HAP-1 (cell line): ENCODE results near the gene C15orf62.

ENCODE experiments used
- DNase-seq, 2 experiments: peaks; one replicate each; pipeline ENCODE4 v3.0.0-alpha.2; 2016 to 2020; ENCODE audit warnings: low spot score in 2 of 2
- H3K27me3 ChIP-seq: fragments of 250-450 bp; sonication (Bioruptor Pico); 2 replicates; pipeline ENCODE4 v1.5.1; 2020; ENCODE audit warnings: low read depth, mild to moderate bottlenecking, moderate library complexity
- H3K36me3 ChIP-seq: fragments of 250-450 bp; sonication (Bioruptor Pico); replicated peaks from 2 replicates; pipeline ENCODE4 v1.5.1; 2020; ENCODE audit warnings: mild to moderate bottlenecking
- H3K4me1 ChIP-seq: fragments of 250-450 bp; sonication (Bioruptor Pico); 2 replicates; pipeline ENCODE4 v1.5.1; 2020; ENCODE audit warnings: mild to moderate bottlenecking
- H3K4me3 ChIP-seq: fragments of 250-450 bp; sonication (Bioruptor Pico); 2 replicates; pipeline ENCODE4 v1.5.1; 2020; ENCODE audit warnings: mild to moderate bottlenecking, moderate library complexity
- H3K9me3 ChIP-seq: fragments of 250-450 bp; sonication (Bioruptor Pico); 2 replicates; pipeline ENCODE4 v1.5.1; 2020; ENCODE audit warnings: mild to moderate bottlenecking, moderate library complexity
- in situ Hi-C: fragments of 300-500 bp; cut with MboI; formaldehyde crosslinking; loops from 3 replicates; pipeline ENCODE4 v1.14.3; 2020; ENCODE audit warnings: low sequenced_read_pairs, inconsistent platforms, mixed read lengths

C15orf62 gene

DNA sequence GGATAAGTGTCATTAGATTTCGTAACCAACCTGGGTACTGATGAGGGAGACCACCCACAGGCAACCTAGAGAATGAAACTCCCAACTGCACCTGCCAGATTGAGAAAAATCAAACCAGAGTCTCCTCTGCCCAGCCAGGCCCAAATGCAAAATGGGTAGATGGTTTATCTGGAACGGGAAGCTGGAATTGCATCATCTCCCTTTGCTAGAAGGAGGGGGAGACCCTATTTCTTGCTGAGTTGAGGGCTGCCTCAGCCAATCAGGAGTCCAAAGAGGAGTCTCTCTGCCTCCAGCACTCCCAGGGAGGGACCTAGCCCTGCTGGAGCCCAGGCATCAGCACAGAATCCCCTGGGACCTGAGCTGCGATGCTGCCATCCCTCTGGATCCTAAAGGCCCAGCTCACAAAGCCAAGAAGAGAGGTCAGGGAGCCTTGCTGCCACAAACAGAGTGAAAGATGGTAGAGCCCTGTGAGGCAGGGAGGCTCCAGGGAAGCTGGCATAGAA lies 22.8 kb upstream of the C15orf62 start:
- Histone ChIP-seq H3K4me3 (no peak overlapping the region), H3K27me3 (no peaks in the 10 kb centered on the region), H3K4me1 (no peaks in the 10 kb centered on the region), H3K36me3 (peaks cover 75% of the 10 kb centered on the region), H3K9me3 (no peaks in the 10 kb centered on the region)
- in situ Hi-C loops: no loop called here
- no peak for DNase-seq

DNA sequence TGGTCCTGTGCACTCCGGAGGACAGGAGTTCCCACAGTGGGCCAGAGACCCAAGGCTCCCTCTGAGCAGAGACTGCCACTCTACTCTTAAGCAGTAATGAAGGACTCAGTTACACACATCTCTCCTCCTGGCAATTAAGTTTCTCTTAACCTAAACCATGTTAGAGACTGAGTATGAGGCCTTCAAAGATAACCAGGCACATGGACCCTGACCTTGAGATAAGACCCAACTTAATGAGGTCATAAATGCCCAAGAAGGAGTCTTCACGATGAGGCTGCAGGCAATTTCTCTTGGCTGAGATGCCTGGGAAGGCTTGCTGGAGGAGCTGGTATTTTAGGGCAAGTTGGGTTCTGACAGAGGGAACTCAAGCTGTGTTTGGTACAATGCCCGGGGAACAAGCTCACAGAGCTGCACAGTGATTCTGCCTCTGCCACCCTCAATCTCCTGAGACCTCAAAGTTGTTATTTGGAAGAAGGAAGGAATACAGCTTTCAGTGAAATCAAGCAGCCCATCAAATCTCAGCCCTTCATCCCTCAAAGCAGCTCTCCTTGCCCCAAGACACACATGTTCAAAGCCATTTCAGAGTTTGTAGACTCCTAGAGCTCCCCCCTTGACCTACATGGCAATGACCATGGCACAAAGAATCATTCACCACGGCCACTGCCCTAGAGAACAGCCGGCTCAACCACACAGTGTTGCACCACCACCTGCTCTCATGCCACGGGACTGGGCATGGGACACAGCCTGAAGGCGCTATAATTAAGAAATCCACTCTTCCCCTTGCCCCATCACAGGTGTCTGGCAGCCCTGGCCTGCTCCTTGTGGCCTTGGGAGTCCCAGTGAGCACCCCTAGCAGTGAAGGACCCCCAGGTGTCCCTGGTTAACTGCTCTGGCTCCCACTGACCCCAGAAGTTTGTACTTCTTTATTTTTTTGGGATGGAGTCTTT lies 21.8 kb upstream of the C15orf62 start:
- Histone ChIP-seq H3K4me3 (no peak overlapping the region), H3K9me3 (no peaks in the 10 kb centered on the region), H3K4me1 (no peaks in the 10 kb centered on the region; the same call in 1 of the 2 replicates), H3K36me3 (peaks cover 75% of the 10 kb centered on the region), H3K27me3 (no peaks in the 10 kb centered on the region)
- DNase-seq: no peak
- in situ Hi-C loops: no loop called here

DNA sequence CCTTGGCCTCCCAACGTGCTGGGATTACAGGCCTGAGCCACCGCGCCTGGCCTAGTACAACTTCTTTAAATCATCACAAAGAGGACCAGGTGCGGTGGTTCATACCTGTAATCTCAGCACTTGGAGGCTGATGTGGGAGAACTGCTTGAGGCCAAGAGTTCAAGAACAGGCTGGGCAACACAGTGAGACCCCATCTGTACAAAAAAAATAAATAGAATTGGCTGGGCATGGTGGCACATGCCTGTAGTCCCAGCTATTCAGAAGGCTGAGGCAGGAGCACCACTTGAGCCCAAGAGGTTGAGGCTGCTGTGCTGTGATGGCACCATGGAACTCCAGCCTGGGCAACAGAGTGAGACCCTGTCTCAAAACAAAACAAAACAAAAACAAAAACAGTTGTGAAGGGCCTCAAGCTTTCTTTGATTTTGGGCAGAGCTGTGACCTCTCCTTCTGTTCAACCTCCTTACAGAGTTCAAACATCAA lies 20.6 kb upstream of the C15orf62 start:
- Histone ChIP-seq H3K9me3 (no peaks in the 10 kb centered on the region), H3K4me3 (no peak overlapping the region), H3K27me3 (no peaks in the 10 kb centered on the region), H3K36me3 (peaks cover 65% of the 10 kb centered on the region), H3K4me1 (peaks cover 3% of the 10 kb centered on the region)
- in situ Hi-C loops: no loop called here
- DNase-seq: no peak

DNA sequence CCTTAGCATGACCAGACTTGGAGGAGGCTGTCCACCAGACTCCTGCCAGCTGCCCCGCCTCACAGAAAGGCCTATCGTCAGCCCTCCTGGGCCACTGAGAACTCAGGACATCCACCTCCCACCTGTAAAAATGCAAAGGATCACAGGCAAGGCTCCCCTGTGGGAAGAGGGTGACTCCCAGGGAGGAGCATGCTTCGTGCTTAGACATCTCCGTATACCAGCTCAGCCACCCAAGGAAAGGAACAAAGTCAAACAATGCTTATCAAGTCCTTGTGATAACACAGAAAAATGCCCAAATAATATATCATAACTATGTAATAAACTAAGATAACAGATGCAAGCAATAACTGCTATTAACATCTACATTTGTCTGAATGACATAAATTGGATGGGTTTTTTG lies 18.9 kb upstream of the C15orf62 start:
- H3K4me1 ChIP-seq: peaks cover 10% of the 10 kb centered on the region
- H3K27me3 ChIP-seq: no peaks in the 10 kb centered on the region
- no peaks in the 10 kb centered on the region for H3K9me3 ChIP-seq
- no peak overlapping the region for H3K4me3 ChIP-seq
- in situ Hi-C loops: no loop called here
- DNase-seq: no peak
- H3K36me3 ChIP-seq: peaks cover 51% of the 10 kb centered on the region

DNA sequence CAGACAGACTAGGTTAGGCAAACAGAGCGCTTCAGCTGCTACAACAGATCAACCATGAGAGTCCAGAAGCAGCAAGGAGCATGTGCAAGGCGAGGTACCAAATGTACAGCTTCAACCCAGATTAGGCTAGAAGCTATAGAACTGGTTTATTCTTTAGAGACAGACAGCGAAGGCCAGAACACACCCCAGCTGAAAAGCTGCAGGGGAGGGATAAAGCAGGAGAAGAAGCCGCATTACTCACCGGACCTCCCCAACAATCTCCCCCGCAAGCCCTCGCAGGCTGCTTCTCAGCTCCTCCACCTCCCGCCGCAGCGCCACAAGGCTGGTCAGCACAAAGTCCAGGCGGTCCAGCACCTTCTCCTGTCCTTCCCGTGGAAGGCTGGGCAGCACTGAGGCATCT lies 18.0 kb upstream of the C15orf62 start:
- Histone ChIP-seq H3K9me3 (no peaks in the 10 kb centered on the region), H3K27me3 (no peaks in the 10 kb centered on the region), H3K36me3 (peaks cover 49% of the 10 kb centered on the region), H3K4me3 (no peak overlapping the region), H3K4me1 (peaks cover 13% of the 10 kb centered on the region)
- no peak for DNase-seq
- in situ Hi-C loops: no loop called here

DNA sequence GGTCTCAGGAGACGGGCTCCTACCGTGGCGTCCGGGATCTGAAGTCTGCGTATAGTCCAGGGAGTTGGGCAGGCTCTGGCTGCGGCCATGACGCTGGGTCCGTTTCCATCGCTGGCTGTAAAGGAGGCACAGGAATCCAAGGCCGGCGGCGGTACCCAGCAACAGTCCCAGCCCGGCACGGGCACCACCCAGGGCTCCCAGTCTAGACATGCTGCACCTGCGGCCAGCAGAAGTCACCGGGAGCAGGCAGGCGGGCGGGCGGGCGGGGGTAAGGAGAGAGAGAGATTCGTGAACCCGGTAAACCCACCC lies 15.3 kb upstream of the C15orf62 start:
- peak overlapping the region; percentile 94 for H3K4me3 ChIP-seq
- in situ Hi-C loops: no loop called here
- peak in 1 of 2 experiments; percentile 43 for DNase-seq
- H3K36me3 ChIP-seq: peaks cover 32% of the 10 kb centered on the region
- H3K27me3 ChIP-seq: no peaks in the 10 kb centered on the region
- no peaks in the 10 kb centered on the region for H3K9me3 ChIP-seq
- H3K4me1 ChIP-seq: peaks cover 15% of the 10 kb centered on the region

DNA sequence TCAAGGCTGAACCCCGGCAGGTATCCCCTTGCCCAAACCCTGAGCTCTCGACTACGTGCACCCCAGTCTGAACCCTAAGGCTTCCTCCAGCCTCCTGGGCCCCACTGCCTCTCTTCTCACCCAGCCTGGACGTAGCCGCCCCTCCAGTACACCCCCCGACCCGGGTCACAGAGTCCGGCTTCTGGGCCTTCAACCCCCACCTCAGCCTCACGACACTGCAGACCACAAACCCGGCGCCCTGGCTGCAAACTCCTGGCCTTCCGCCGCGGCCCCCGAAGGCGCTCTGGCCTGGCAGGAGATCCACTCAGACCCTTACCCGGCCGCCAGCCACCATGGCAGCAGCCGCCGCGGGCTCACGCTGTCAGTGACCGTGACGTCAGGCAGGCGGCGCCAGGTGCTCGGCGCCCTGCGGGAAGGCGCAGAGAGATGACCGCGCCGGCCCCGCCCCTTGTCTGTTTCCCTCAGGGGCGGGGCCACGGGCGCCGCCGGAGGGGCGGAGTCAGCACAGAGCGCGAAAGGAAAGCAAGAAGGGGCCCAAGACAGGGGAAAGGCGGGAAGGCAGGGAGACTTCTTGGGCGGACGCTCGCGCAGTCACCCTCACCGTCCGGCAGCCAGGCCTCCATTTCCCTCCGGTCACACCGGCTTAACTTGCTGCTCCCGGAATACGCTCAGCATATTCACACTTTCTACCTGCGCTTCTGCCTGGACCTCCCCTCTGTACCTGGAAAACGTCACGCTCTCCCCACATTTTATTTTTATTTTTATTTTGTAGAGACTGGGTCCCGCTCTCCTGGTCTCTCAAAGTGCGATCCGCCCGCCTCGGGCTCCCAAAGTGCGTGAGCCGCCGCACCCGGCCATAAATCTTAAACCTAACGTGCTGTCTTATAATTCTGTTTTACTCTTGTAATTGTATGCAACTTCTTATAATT lies 14.6 kb upstream of the C15orf62 start, which contains the start of gene RMDN3:
RMDN3 (minus strand) TSS at position 372 of the 929 bp plus-strand sequence. CDS start 471 bp downstream, outside the sequence.
- peaks cover 28% of the 10 kb centered on the region for H3K36me3 ChIP-seq
- peak within 1 kb of the TSS; percentile 94 for H3K4me3 ChIP-seq
- in situ Hi-C loops: no loop called here
- no peaks in the 10 kb centered on the region for H3K27me3 ChIP-seq
- peak; percentile 89 to 96 for DNase-seq
- peaks cover 15% of the 10 kb centered on the region for H3K4me1 ChIP-seq
- no peaks in the 10 kb centered on the region for H3K9me3 ChIP-seq

DNA sequence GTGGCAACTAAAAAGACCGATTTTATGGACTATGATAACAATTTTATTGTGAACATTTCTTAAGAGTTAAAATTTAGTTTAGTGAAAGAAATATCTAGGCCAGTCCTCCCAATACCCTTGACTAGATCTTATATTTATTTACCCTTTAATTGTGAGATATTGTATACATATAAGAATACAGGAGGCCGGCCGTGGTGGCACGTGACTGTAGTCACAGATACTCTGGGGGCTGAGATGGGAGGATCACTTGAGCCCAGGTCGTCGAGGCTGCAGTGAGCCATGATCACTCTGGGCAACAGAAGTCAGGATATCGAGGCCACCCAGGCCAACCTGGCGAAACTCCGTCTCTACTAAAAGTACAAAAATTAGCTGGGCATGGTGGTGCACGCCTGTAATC lies 14.0 kb upstream of the C15orf62 start:
- peak overlapping the region; percentile 94 for H3K4me3 ChIP-seq
- in situ Hi-C loops: no loop called here

DNA sequence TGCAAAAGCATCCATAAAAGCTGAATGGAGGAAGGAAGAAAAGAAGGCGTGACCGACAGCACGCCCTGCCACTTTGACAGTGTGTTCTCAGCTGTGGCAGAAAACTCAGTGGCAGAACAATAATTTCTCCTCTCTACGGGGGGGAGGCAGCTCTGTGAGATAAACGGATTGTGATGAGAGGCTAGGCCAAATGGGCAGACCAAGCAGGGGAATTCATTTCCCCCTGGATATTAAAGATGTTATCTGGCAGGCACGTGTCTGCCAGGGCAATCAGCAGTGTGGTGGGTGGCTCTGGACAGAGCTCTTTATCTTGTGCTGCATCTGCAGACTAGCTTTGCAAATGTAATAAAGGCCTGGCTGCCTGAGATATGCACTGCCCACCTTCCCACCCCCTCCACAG lies 12.8 kb upstream of the C15orf62 start:
- H3K9me3 ChIP-seq: no peaks in the 10 kb centered on the region
- in situ Hi-C loops: no loop called here
- DNase-seq: no peak
- H3K36me3 ChIP-seq: peaks cover 11% of the 10 kb centered on the region
- no peaks in the 10 kb centered on the region for H3K27me3 ChIP-seq
- H3K4me1 ChIP-seq: peaks cover 15% of the 10 kb centered on the region
- H3K4me3 ChIP-seq: no peak overlapping the region

More for the DNA sequence above, 14.0 kb upstream of the C15orf62 start:
- Histone ChIP-seq H3K9me3 (no peaks in the 10 kb centered on the region), H3K36me3 (peaks cover 22% of the 10 kb centered on the region), H3K27me3 (no peaks in the 10 kb centered on the region), H3K4me1 (peaks cover 15% of the 10 kb centered on the region)
- peak in 1 of 2 experiments; percentile 48 for DNase-seq

DNA sequence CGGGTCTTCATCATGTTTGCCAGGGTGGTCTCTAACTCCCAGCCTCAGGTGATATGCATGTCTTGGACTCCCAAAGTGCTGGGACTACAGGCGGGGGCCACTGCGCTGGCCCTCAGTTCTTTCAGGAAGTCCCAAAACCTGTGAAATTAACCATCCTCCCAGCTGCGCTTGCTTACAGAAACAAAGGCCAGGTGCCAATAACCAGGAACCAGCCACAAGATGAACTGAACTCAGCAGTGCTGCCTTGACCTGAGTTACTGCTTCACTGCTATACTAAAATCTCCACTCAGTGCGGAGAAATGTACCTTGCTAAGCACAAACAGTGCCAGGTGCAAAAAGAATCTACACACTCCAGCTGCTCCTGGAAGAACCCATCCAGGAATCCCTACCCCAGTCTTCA lies 9.8 kb upstream of the C15orf62 start:
- in situ Hi-C loops: no loop called here
- Histone ChIP-seq H3K4me1 (peaks cover 23% of the 10 kb centered on the region), H3K9me3 (no peaks in the 10 kb centered on the region), H3K4me3 (no peak overlapping the region), H3K27me3 (no peaks in the 10 kb centered on the region), H3K36me3 (no peaks in the 10 kb centered on the region)
- no peak for DNase-seq

DNA sequence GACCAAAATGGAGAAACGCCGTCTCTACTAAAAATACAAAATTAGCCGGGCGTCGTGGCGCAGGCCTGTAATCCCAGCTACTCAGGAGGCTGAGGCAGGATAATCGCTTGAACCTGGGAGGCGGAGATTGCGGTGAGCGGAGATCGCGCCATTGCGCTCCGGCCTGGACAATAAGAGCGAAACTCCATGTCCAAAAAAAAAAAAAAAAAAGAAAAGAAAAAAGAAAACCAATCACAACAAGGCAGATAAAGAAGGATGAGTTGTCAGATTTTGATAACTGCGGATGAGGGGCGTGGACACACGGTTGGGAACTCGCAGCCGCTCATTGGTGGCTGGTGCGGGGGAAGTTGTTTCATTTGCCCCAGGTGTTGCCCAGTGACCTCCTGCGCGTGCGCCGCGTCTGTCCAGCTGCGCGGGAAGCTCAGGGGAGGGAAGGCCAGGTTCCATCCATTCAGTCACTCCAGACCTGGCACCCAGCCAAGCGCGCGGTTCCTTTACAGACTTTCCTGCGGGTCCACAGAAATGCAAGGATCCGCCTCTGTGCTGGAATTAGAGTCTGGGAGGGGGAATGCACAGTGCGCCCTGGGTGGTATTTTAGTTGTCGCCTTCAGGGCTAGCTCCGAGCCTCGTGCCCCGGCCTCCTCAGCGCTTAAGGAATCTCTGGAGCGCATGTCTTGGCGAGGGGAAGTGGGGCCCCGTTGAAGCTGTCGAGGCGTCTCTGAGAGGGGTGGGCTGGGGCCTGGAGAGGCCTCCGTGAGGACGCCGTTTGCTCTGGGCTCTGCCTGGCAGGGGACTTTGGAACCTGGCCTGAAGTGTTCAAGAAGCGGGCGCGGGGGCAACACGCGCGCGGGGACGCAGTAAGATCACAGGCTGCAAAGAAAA lies 6.6 kb upstream of the C15orf62 start:
- Histone ChIP-seq H3K27me3 (no peaks in the 10 kb centered on the region), H3K9me3 (no peaks in the 10 kb centered on the region), H3K36me3 (peaks cover 3% of the 10 kb centered on the region; the same call in 1 of the 2 replicates), H3K4me1 (peaks cover 20% of the 10 kb centered on the region), H3K4me3 (peak overlapping the region; percentile 57)
- peak; percentile 15 to 80 for DNase-seq
- in situ Hi-C loops: no loop called here

DNA sequence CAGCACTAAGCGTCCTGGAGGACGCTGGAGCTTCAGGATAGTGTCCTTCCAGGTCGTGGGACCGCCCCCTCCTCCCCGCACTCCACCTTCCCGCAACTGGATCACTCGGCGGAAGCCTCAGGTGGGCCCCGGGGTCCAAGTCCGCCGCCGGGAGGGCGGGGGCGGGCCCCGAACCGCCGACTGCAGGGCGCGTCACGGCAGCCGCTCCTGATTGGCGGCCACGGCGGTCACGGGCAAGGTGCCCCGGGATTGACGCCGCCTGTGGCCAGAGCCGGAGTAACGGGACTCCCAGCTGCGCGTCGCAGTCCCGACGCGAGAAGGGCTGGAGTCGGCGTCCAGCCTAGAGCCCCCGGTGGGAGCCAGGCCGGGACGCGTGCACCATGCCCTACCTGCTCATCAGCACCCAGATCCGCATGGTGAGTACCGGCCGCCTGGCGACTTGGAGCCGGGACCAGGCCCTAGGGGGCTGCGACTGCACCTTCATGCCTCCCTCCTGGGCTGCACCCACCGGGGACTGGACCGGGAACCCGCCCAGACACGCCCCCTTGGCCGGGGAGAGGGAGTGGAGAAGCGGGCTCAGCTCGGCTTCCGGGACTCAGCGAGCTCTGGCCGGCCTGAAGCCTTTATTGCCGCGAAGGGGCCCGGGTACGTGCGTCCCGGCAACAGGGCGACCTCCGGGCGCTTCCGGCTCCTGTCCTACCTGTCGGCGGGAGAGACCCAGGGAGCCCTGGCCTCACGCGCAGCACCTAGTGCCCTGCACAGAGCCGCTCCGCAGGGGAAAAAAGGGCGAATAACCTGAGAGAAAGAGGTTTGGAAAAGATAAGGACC lies 5.8 kb upstream of the C15orf62 start, which contains the start of gene GCHFR:
GCHFR (plus strand) TSS at position 268 of the 828 bp plus-strand sequence; CDS start at position 381, 113 bp downstream.
- H3K36me3 ChIP-seq: peaks cover 9% of the 10 kb centered on the region; the same call in 1 of the 2 replicates
- peaks cover 20% of the 10 kb centered on the region for H3K4me1 ChIP-seq
- no peaks in the 10 kb centered on the region for H3K27me3 ChIP-seq
- in situ Hi-C loops: no loop called here
- H3K9me3 ChIP-seq: no peaks in the 10 kb centered on the region
- peak; percentile 65 to 89 for DNase-seq
- H3K4me3 ChIP-seq: peak within 1 kb of the TSS; percentile 57
